Glutamatergic neuron (in vitro differentiated cells): ENCODE data around the gene CHPF. TPM values are rescaled to one million over a fixed set of nuclear protein-coding genes. Genes with fewer than 3 reads are reported as not detected.
A peak's percentile ranks its signal among the peaks of the same experiment; 100 is the strongest.

Experiments
- DNase-seq: peaks from one replicate; pipeline ENCODE4 v3.0.0; 2022
- H3K27ac Mint-ChIP-seq: one replicate; pipeline ENCODE4 v1.8.0; 2020; ENCODE audit warnings: mild to moderate bottlenecking, mixed read lengths, inconsistent platforms; ENCODE audit not compliant: unreplicated experiment
- H3K27me3 Mint-ChIP-seq: one replicate; pipeline ENCODE4 v1.8.0; 2020; ENCODE audit warnings: mild to moderate bottlenecking, moderate library complexity, mixed read lengths, inconsistent platforms; ENCODE audit not compliant: unreplicated experiment
- H3K36me3 Mint-ChIP-seq: one replicate; pipeline ENCODE4 v1.8.0; 2020; ENCODE audit warnings: mild to moderate bottlenecking, mixed read lengths, inconsistent platforms; ENCODE audit not compliant: unreplicated experiment
- H3K4me1 Mint-ChIP-seq: one replicate; pipeline ENCODE4 v1.8.0; 2020; ENCODE audit warnings: mild to moderate bottlenecking, low read depth, mixed read lengths, inconsistent platforms; ENCODE audit not compliant: unreplicated experiment
- H3K4me3 Mint-ChIP-seq: one replicate; pipeline ENCODE4 v1.8.0; 2020; ENCODE audit warnings: mild to moderate bottlenecking, mixed read lengths, inconsistent platforms; ENCODE audit not compliant: unreplicated experiment
- H3K9me3 Mint-ChIP-seq: one replicate; pipeline ENCODE4 v1.8.0; 2020; ENCODE audit warnings: mild to moderate bottlenecking, moderate library complexity, mixed read lengths, inconsistent platforms; ENCODE audit not compliant: unreplicated experiment
- CTCF ChIP-seq: fragments of 200-600 bp; sonication (generic); IDR thresholded peaks from one replicate; pipeline ENCODE4 v1.5.0; 2021; ENCODE audit not compliant: partially characterized antibody, unreplicated experiment
- total RNA-seq: library from RNA; stranded (reverse); fragmentation: NEBNext Ultra II Directional; extraction: Animal tissue kit (Norgen Biotek cat#: 25700); gene quantifications from one replicate; pipeline ENCODE4 v1.2.1, GENCODE V29; 2021; ENCODE audit not compliant: unreplicated experiment

Gene CHPF
- total RNA-seq, 1 donor from 2014 or later: 31.1 TPM

- DNase-seq: peak; percentile 40
- Mint-ChIP-seq H3K27me3 (peaks cover 6% of the 10 kb centered on the region), H3K4me1 (peaks cover 11% of the 10 kb centered on the region)
Measured at GRCh38 chr2:219570194-219570923, 26.8 kb upstream of the CHPF start.

GRCh38 chr2:219569635-219570034 lies 26.0 kb upstream of the CHPF start:
- peaks cover 13% of the 10 kb centered on the region for H3K9me3 Mint-ChIP-seq
- H3K27ac Mint-ChIP-seq: no peak overlapping the region
- no peak for TF ChIP-seq CTCF
- H3K4me3 Mint-ChIP-seq: peak overlapping the region; percentile 39
- peaks cover 4% of the 10 kb centered on the region for H3K27me3 Mint-ChIP-seq
- no peaks in the 10 kb centered on the region for H3K36me3 Mint-ChIP-seq
- peaks cover 11% of the 10 kb centered on the region for H3K4me1 Mint-ChIP-seq
- DNase-seq: no peak

More at GRCh38 chr2:219570194-219570923, 26.8 kb upstream of the CHPF start:
- Mint-ChIP-seq H3K9me3 (peaks cover 13% of the 10 kb centered on the region), H3K36me3 (no peaks in the 10 kb centered on the region), H3K27ac (no peak overlapping the region), H3K4me3 (peak overlapping the region; percentile 39)
- TF ChIP-seq CTCF: no peak

- H3K9me3 Mint-ChIP-seq: peaks cover 13% of the 10 kb centered on the region
- H3K27ac Mint-ChIP-seq: no peak overlapping the region
- H3K4me3 Mint-ChIP-seq: no peak overlapping the region
- TF ChIP-seq CTCF: no peak
- peaks cover 4% of the 10 kb centered on the region for H3K27me3 Mint-ChIP-seq
- no peak for DNase-seq
- peaks cover 11% of the 10 kb centered on the region for H3K4me1 Mint-ChIP-seq
- no peaks in the 10 kb centered on the region for H3K36me3 Mint-ChIP-seq
Measured at GRCh38 chr2:219569041-219569440, 25.4 kb upstream of the CHPF start.

GRCh38 chr2:219567791-219568361 lies 24.3 kb upstream of the CHPF start:
- no peak overlapping the region for H3K4me3 Mint-ChIP-seq
- H3K36me3 Mint-ChIP-seq: no peaks in the 10 kb centered on the region
- H3K27ac Mint-ChIP-seq: no peak overlapping the region
- H3K27me3 Mint-ChIP-seq: peaks cover 4% of the 10 kb centered on the region
- DNase-seq: no peak
- no peak for TF ChIP-seq CTCF
- H3K9me3 Mint-ChIP-seq: peaks cover 10% of the 10 kb centered on the region
- peaks cover 17% of the 10 kb centered on the region for H3K4me1 Mint-ChIP-seq

- Mint-ChIP-seq H3K27ac (no peak overlapping the region), H3K4me1 (peaks cover 22% of the 10 kb centered on the region), H3K4me3 (no peak overlapping the region), H3K27me3 (peaks cover 6% of the 10 kb centered on the region), H3K36me3 (no peaks in the 10 kb centered on the region), H3K9me3 (peaks cover 12% of the 10 kb centered on the region)
- TF ChIP-seq CTCF: no peak
- no peak for DNase-seq
Measured at GRCh38 chr2:219567131-219567530, 23.5 kb upstream of the CHPF start.
